SK-N-SH (cell line): ENCODE measurements around the gene HAUS2.

Source experiments
- EP300 ChIP-seq, 2 experiments: IDR thresholded peaks; 2 replicates each; pipeline versions ENCODE4 v1.4.0 to v1.6.1; 2012; ENCODE audit warnings: borderline replicate concordance in 1 of 2, low read depth in 1 of 2, low read length in 1 of 2
- FOXJ3 ChIP-seq: sonication (generic); formaldehyde crosslinking; IDR thresholded peaks from 2 replicates; pipeline ENCODE4 v1.5.1; 2020; ENCODE audit warnings: mild to moderate bottlenecking, missing genetic modification reagents
- GATA2 ChIP-seq: sonication (generic); formaldehyde crosslinking; IDR thresholded peaks from 2 replicates; pipeline ENCODE4 v1.5.0; 2020; ENCODE audit warnings: mild to moderate bottlenecking, missing genetic modification reagents
- JUND ChIP-seq: IDR thresholded peaks from 2 replicates; pipeline ENCODE4 v1.4.0; 2012
- NFIC ChIP-seq: IDR thresholded peaks from 2 replicates; pipeline ENCODE4 v1.4.0; 2012; ENCODE audit warnings: borderline replicate concordance
- NRF1 ChIP-seq: IDR thresholded peaks from 2 replicates; pipeline ENCODE4 v1.6.1; 2012; ENCODE audit warnings: low read depth, mild to moderate bottlenecking, low read length
- POLR2AphosphoS5 ChIP-seq: IDR thresholded peaks from 2 replicates; pipeline ENCODE4 v1.6.1; 2012; ENCODE audit warnings: low read depth, low read length
- RAD21 ChIP-seq: IDR thresholded peaks from 2 replicates; pipeline ENCODE4 v1.6.1; 2012; ENCODE audit warnings: mild to moderate bottlenecking, low read length
- SMC3 ChIP-seq: IDR thresholded peaks from 2 replicates; pipeline ENCODE4 v1.6.1; 2012; ENCODE audit warnings: low read depth, low read length, improper control_type of control experiment
- TAF1 ChIP-seq: IDR thresholded peaks from 2 replicates; pipeline ENCODE4 v1.6.1; 2012; ENCODE audit warnings: low read depth, mild to moderate bottlenecking, low read length, moderate library complexity, borderline replicate concordance
- TEAD4 ChIP-seq: IDR thresholded peaks from 2 replicates; pipeline ENCODE4 v1.4.0; 2012; ENCODE audit warnings: mild to moderate bottlenecking, borderline replicate concordance; ENCODE audit not compliant: insufficient read depth
- TF ChIP-seq, protein P1 (sequence below): fragments of 200-600 bp; sonication (generic); IDR thresholded peaks from 2 replicates; pipeline ENCODE4 v1.6.1; 2017; ENCODE audit warnings: antibody characterized with exemption, mild to moderate bottlenecking, moderate library complexity
- TF ChIP-seq, protein P2 (sequence below): IDR thresholded peaks from 2 replicates; pipeline ENCODE4 v1.4.0; 2012; ENCODE audit warnings: low read depth
- TF ChIP-seq, protein P3 (sequence below): IDR thresholded peaks from 2 replicates; pipeline ENCODE4 v1.4.0; 2012; ENCODE audit warnings: low read depth, borderline replicate concordance

DNA sequence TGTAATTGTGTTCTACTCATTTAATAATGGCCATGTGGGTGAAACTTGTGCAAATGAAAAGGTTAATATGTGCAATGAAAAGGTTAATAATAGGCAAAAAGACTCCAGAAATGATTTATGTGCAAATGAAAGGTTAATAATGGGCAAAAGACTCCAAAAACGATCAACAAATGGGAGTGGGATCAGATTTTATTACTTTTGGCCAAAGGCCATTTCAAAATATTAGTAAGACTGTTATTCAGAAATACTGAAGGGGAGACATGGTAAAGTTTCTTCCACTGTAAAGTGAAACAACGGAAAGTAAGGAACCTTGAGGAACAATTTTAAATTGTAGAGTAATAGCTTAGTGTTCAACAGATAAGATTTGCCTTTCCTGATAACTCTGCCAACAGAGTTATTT is 67.5 kb downstream of the HAUS2 start:
- TF ChIP-seq, protein P1, sequence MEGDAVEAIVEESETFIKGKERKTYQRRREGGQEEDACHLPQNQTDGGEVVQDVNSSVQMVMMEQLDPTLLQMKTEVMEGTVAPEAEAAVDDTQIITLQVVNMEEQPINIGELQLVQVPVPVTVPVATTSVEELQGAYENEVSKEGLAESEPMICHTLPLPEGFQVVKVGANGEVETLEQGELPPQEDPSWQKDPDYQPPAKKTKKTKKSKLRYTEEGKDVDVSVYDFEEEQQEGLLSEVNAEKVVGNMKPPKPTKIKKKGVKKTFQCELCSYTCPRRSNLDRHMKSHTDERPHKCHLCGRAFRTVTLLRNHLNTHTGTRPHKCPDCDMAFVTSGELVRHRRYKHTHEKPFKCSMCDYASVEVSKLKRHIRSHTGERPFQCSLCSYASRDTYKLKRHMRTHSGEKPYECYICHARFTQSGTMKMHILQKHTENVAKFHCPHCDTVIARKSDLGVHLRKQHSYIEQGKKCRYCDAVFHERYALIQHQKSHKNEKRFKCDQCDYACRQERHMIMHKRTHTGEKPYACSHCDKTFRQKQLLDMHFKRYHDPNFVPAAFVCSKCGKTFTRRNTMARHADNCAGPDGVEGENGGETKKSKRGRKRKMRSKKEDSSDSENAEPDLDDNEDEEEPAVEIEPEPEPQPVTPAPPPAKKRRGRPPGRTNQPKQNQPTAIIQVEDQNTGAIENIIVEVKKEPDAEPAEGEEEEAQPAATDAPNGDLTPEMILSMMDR: no peak
- TF ChIP-seq, protein P2, sequence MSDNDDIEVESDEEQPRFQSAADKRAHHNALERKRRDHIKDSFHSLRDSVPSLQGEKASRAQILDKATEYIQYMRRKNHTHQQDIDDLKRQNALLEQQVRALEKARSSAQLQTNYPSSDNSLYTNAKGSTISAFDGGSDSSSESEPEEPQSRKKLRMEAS: no peak
- TF ChIP-seq POLR2AphosphoS5: no peak
- TF ChIP-seq, protein P3, sequence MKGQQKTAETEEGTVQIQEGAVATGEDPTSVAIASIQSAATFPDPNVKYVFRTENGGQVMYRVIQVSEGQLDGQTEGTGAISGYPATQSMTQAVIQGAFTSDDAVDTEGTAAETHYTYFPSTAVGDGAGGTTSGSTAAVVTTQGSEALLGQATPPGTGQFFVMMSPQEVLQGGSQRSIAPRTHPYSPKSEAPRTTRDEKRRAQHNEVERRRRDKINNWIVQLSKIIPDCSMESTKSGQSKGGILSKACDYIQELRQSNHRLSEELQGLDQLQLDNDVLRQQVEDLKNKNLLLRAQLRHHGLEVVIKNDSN: no peak
- TF ChIP-seq NFIC: no peak
- no peak for TF ChIP-seq RAD21
- TF ChIP-seq NRF1: no peak
- TF ChIP-seq FOXJ3 (CRISPR knock-in tag): no peak
- no peak for TF ChIP-seq EP300 (IDR thresholded peaks at IDR 0.05; ENCODE audit: borderline replicate concordance in 1 of 2, low read depth in 1 of 2, low read length in 1 of 2)
- TF ChIP-seq TAF1: no peak
- no peak for TF ChIP-seq SMC3
- no peak for TF ChIP-seq GATA2 (CRISPR knock-in tag)
- no peak for TF ChIP-seq JUND
- TF ChIP-seq TEAD4: no peak
